ENCODE results near the gene TUBGCP3.
"Not testable (repeated sequence)": the region's sequence is repeated elsewhere in the genome, so short reads cannot be mapped to it uniquely, and the experiment has no call there.

TUBGCP3 gene

GRCh38 chr13:112510987-112511685, 76.8 kb downstream of the TUBGCP3 start:
- Histone ChIP-seq H3K36me3 (ENCODE audit: insufficient read depth, low read length) (peaks cover 5% of the 10 kb centered on the region; the same call in 1 of the 2 replicates), H3K9ac (ENCODE audit: low read depth, low read length) (no peak overlapping the region), H3K9me3 (ENCODE audit: control insufficient read depth, insufficient read depth, low read length) (no peaks in the 10 kb centered on the region), H3K4me1 (ENCODE audit: insufficient read depth, low read length) (peaks cover 13% of the 10 kb centered on the region)

- peaks cover 6% of the 10 kb centered on the region for H3K36me3 ChIP-seq (ENCODE audit: insufficient read depth, low read length)
- no peaks in the 10 kb centered on the region for H3K9me3 ChIP-seq (ENCODE audit: control insufficient read depth, insufficient read depth, low read length)
Measured at GRCh38 chr13:112510002-112510780, 77.8 kb downstream of the TUBGCP3 start.

DNA sequence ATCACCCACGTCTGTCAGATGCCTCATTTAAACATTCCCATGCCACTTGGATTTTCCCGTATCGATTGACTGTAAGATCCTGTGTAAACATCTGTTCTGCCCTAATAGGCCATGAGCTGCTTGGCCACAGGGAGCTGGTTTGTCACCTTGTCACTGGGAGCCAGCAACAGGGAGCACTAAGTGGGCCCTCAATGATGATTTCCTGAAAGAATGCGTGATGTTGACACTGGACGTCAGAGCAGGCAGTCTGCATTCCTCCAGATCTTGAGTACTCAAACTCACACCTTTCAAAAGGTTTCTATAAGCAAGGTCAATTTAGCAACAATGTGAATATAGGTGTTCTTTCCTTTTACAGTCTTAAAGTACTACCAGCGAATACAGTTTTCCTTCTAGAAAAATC, 78.8 kb downstream of the TUBGCP3 start:
- Histone ChIP-seq H3K4me1 (ENCODE audit: insufficient read depth, low read length) (peaks cover 13% of the 10 kb centered on the region), H3K36me3 (ENCODE audit: insufficient read depth, low read length) (peaks cover 8% of the 10 kb centered on the region), H3K9ac (ENCODE audit: low read depth, low read length) (no peak overlapping the region), H3K9me3 (ENCODE audit: control insufficient read depth, insufficient read depth, low read length) (no peaks in the 10 kb centered on the region)

More at GRCh38 chr13:112510002-112510780, 77.8 kb downstream of the TUBGCP3 start:
- H3K9ac ChIP-seq (ENCODE audit: low read depth, low read length): no peak overlapping the region
- peaks cover 13% of the 10 kb centered on the region for H3K4me1 ChIP-seq (ENCODE audit: insufficient read depth, low read length)

- Histone ChIP-seq H3K36me3 (ENCODE audit: insufficient read depth, low read length) (peaks cover 8% of the 10 kb centered on the region), H3K4me1 (ENCODE audit: insufficient read depth, low read length) (peaks cover 13% of the 10 kb centered on the region), H3K9me3 (ENCODE audit: control insufficient read depth, insufficient read depth, low read length) (no peaks in the 10 kb centered on the region), H3K9ac (ENCODE audit: low read depth, low read length) (no peak overlapping the region)
Measured at GRCh38 chr13:112506046-112506445, 81.9 kb downstream of the TUBGCP3 start.

GRCh38 chr13:112496166-112496565, 91.8 kb downstream of the TUBGCP3 start:
- Histone ChIP-seq H3K9me3 (ENCODE audit: control insufficient read depth, insufficient read depth, low read length) (no peaks in the 10 kb centered on the region), H3K4me1 (ENCODE audit: insufficient read depth, low read length) (no peaks in the 10 kb centered on the region), H3K9ac (ENCODE audit: low read depth, low read length) (no peak overlapping the region), H3K36me3 (ENCODE audit: insufficient read depth, low read length) (peaks cover 14% of the 10 kb centered on the region)

- H3K9ac ChIP-seq (ENCODE audit: low read depth, low read length): no peak overlapping the region
- H3K36me3 ChIP-seq (ENCODE audit: insufficient read depth, low read length): peaks cover 14% of the 10 kb centered on the region
- no peaks in the 10 kb centered on the region for H3K9me3 ChIP-seq (ENCODE audit: control insufficient read depth, insufficient read depth, low read length)
- no peaks in the 10 kb centered on the region for H3K4me1 ChIP-seq (ENCODE audit: insufficient read depth, low read length)
Measured at GRCh38 chr13:112495465-112495864, 92.5 kb downstream of the TUBGCP3 start.

GRCh38 chr13:112489199-112489598, 98.8 kb downstream of the TUBGCP3 start:
- H3K9me3 ChIP-seq (ENCODE audit: control insufficient read depth, insufficient read depth, low read length): no peaks in the 10 kb centered on the region
- no peaks in the 10 kb centered on the region for H3K36me3 ChIP-seq (ENCODE audit: insufficient read depth, low read length)
- no peaks in the 10 kb centered on the region for H3K4me1 ChIP-seq (ENCODE audit: insufficient read depth, low read length)
- no peak overlapping the region for H3K9ac ChIP-seq (ENCODE audit: low read depth, low read length)

DNA sequence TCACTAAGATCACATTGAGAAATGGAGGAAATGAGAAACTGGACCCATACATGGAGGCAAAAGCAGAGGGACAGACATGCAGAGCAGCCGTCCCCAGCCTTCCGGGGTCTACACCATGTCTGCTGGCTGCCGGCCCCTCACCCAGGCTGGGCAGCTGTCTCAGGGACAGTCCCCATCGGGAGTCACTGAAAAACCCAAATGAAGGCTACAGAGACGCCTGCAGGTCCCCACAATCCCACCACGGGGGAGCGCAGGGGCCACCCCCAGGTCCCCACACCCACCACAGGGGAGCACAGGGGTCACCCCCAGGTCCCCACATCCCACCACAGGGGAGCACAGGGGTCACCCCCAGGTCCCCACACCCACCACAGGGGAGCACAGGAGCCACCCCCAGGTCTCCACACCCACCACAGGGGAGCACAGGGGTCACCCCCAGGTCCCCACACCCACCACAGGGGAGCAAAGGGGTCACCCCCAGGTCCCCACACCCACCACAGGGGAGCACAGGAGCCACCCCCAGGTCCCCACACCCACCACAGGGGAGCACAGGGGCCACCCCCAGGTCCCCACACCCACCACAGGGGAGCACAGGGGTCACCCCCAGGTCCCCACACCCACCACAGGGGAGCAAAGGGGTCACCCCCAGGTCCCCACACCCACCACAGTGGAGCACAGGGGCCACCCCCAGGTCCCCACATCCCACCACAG, 99.5 kb downstream of the TUBGCP3 start:
- not testable (repeated sequence) for H3K9me3 ChIP-seq (ENCODE audit: control insufficient read depth, insufficient read depth, low read length); H3K9ac ChIP-seq (ENCODE audit: low read depth, low read length); H3K36me3 ChIP-seq (ENCODE audit: insufficient read depth, low read length); H3K4me1 ChIP-seq (ENCODE audit: insufficient read depth, low read length)

GRCh38 chr13:112487127-112487517, 100.8 kb downstream of the TUBGCP3 start:
- Histone ChIP-seq H3K9ac (ENCODE audit: low read depth, low read length) (no peak overlapping the region), H3K4me1 (ENCODE audit: insufficient read depth, low read length) (no peaks in the 10 kb centered on the region), H3K9me3 (ENCODE audit: control insufficient read depth, insufficient read depth, low read length) (no peaks in the 10 kb centered on the region), H3K36me3 (ENCODE audit: insufficient read depth, low read length) (no peaks in the 10 kb centered on the region)

DNA sequence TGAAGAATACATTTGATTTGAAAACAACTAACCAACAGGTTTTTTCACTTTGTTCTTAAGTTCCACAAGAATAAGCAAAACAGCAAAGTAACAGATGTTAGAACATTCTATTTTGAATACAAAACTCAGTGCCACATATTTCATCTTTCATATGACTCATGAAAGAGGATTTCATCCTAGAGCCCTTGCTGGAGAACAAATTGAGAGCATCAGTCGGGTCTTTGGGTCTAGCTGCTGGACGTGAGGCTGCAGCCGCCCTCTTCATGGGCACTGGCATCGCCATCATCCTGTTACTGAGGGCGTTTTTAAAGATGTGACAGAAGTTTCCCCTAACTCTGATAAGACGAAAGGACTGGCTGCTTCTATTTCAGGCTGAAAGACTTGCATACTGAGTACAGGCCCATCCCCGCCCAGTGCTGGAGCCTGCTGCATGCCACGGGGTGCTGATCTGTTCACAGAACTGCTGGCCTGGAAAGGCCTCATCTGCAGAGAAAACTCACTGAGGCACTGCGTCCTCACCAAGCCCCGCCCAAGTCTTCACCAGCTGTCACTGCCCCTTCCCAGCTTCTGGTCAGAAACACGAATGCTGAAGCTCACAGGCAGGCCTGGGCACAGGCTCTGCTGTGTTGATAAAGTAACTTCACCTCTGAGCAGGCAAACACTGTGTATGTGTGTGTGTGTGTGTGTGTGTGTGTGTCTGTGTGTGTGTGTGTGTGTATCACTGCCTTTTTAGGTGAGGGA, 101.4 kb downstream of the TUBGCP3 start:
- Histone ChIP-seq H3K36me3 (ENCODE audit: insufficient read depth, low read length) (no peaks in the 10 kb centered on the region), H3K9ac (ENCODE audit: low read depth, low read length) (no peak overlapping the region), H3K9me3 (ENCODE audit: control insufficient read depth, insufficient read depth, low read length) (no peaks in the 10 kb centered on the region), H3K4me1 (ENCODE audit: insufficient read depth, low read length) (no peaks in the 10 kb centered on the region)

- not testable (repeated sequence) for H3K9ac ChIP-seq (ENCODE audit: low read depth, low read length); H3K9me3 ChIP-seq (ENCODE audit: control insufficient read depth, insufficient read depth, low read length); H3K36me3 ChIP-seq (ENCODE audit: insufficient read depth, low read length); H3K4me1 ChIP-seq (ENCODE audit: insufficient read depth, low read length)
Measured at GRCh38 chr13:112485814-112486213, 102.1 kb downstream of the TUBGCP3 start.

- Histone ChIP-seq H3K4me1 (ENCODE audit: insufficient read depth, low read length) (no peaks in the 10 kb centered on the region), H3K9me3 (ENCODE audit: control insufficient read depth, insufficient read depth, low read length) (0 out of 2 replicates have a peak, but pooled peaks cover 4% of the 10 kb centered on the region), H3K36me3 (ENCODE audit: insufficient read depth, low read length) (no peaks in the 10 kb centered on the region), H3K9ac (ENCODE audit: low read depth, low read length) (no peak overlapping the region)
Measured at GRCh38 chr13:112483299-112483698, 104.7 kb downstream of the TUBGCP3 start.

GRCh38 chr13:112481458-112481857, 106.5 kb downstream of the TUBGCP3 start:
- no peak overlapping the region for H3K9ac ChIP-seq (ENCODE audit: low read depth, low read length)
- no peaks in the 10 kb centered on the region for H3K4me1 ChIP-seq (ENCODE audit: insufficient read depth, low read length)
- H3K36me3 ChIP-seq (ENCODE audit: insufficient read depth, low read length): no peaks in the 10 kb centered on the region
- H3K9me3 ChIP-seq (ENCODE audit: control insufficient read depth, insufficient read depth, low read length): 0 out of 2 replicates have a peak, but pooled peaks cover 4% of the 10 kb centered on the region

DNA sequence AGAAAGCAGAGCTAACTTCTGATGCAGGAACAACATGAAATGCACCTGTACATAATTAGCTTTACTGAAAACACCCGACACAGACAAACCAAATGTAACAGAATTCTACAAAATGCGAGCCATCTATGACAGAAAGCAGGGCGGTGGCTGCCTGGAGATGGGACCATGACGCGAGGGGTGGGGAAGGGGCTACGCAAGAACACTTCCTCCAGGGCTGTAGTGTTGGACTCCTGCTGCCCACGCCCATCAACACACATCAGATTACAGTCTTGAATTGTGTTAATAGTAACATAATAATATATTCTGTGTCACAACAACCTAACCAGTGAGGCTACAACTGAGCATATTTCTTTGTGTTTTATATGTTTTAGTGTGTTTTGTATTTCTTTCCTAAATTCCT, 108.6 kb downstream of the TUBGCP3 start:
- Histone ChIP-seq H3K4me1 (ENCODE audit: insufficient read depth, low read length) (no peaks in the 10 kb centered on the region), H3K9ac (ENCODE audit: low read depth, low read length) (no peak overlapping the region), H3K36me3 (ENCODE audit: insufficient read depth, low read length) (no peaks in the 10 kb centered on the region), H3K9me3 (ENCODE audit: control insufficient read depth, insufficient read depth, low read length) (0 out of 2 replicates have a peak, but pooled peaks cover 4% of the 10 kb centered on the region)

Data from ES-I3 (cell line).